ENCODE measurements around the gene UXS1. TPM values are rescaled to one million over a fixed set of nuclear protein-coding genes. Genes with fewer than 3 reads are reported as not detected.

UXS1 gene
- total RNA-seq, 2 donors from 2014 or later, result 43.0 to 44.6 TPM

DNA sequence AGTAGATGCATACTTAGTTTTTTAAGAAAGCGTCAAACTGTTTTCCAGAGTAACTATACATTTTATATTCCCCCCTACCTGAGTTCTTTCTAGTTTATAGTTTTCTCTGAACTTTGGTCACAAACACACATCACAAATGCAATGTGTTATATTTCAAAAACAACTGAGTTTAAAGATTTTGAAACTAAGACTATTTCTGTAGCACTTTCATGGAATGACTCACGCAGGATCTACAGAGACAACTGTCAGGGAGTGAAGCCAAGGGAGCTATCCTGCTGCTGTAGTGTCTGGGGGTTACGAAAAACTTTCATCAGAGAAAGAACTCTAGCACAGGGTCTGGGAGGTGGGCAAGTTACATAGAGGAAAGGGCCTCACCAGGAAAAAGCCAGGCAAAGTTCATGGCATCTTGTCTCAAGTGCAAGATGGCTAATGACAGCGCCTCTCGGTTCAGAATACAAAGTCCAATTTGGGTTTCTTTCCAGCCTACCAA is 66.8 kb downstream of the UXS1 start:
- Histone ChIP-seq H3K9me3 (ENCODE audit: control insufficient read depth, low read length) (no peaks in the 10 kb centered on the region), H3K9ac (ENCODE audit: extremely low read depth, low read length, poor library complexity, severe bottlenecking) (no peak overlapping the region), H3K27me3 (ENCODE audit: control insufficient read depth, insufficient read depth, low read length, poor library complexity, severe bottlenecking) (no peaks in the 10 kb centered on the region), H3K4me1 (ENCODE audit: control insufficient read depth, insufficient read depth, low read length) (no peaks in the 10 kb centered on the region), H3K27ac (ENCODE audit: low read depth, low read length) (no peak overlapping the region), H3K4me3 (ENCODE audit: low read length) (no peak overlapping the region), H3K36me3 (ENCODE audit: control insufficient read depth, insufficient read depth, low read length) (peaks cover 43% of the 10 kb centered on the region)
- TF ChIP-seq, protein P1, sequence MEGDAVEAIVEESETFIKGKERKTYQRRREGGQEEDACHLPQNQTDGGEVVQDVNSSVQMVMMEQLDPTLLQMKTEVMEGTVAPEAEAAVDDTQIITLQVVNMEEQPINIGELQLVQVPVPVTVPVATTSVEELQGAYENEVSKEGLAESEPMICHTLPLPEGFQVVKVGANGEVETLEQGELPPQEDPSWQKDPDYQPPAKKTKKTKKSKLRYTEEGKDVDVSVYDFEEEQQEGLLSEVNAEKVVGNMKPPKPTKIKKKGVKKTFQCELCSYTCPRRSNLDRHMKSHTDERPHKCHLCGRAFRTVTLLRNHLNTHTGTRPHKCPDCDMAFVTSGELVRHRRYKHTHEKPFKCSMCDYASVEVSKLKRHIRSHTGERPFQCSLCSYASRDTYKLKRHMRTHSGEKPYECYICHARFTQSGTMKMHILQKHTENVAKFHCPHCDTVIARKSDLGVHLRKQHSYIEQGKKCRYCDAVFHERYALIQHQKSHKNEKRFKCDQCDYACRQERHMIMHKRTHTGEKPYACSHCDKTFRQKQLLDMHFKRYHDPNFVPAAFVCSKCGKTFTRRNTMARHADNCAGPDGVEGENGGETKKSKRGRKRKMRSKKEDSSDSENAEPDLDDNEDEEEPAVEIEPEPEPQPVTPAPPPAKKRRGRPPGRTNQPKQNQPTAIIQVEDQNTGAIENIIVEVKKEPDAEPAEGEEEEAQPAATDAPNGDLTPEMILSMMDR (conservative IDR thresholded peaks at IDR 0.05), result no peak
- no peaks in the 10 kb centered on the region for H3K9me3 Mint-ChIP-seq
- peaks cover 39% of the 10 kb centered on the region for H3K36me3 Mint-ChIP-seq (ENCODE audit: low read depth)
- no peaks in the 10 kb centered on the region for H3K27me3 Mint-ChIP-seq (ENCODE audit: insufficient read depth)
- H3K27ac Mint-ChIP-seq, result no peak overlapping the region
- H3K4me1 Mint-ChIP-seq, result no peaks in the 10 kb centered on the region
- no peak overlapping the region for H3K4me3 Mint-ChIP-seq
- 95 to 98% methylated on average over 5 of the region's 5 CpGs for WGBS, 2 experiments (ENCODE audit: insufficient coverage in 1 of 2, insufficient read length in 1 of 2)
- no peak for DNase-seq

GRCh38 chr2:106126705-106127281 is 67.3 kb downstream of the UXS1 start:
- WGBS, 2 experiments (ENCODE audit: insufficient coverage in 1 of 2, insufficient read length in 1 of 2), result 92 to 98% methylated on average over 5 of the region's 5 CpGs
- no peaks in the 10 kb centered on the region for H3K27me3 ChIP-seq (ENCODE audit: control insufficient read depth, insufficient read depth, low read length, poor library complexity, severe bottlenecking)

GRCh38 chr2:106126295-106126694 is 67.8 kb downstream of the UXS1 start:
- H3K4me1 ChIP-seq (ENCODE audit: control insufficient read depth, insufficient read depth, low read length), result no peaks in the 10 kb centered on the region
- peaks cover 51% of the 10 kb centered on the region for H3K36me3 ChIP-seq (ENCODE audit: control insufficient read depth, insufficient read depth, low read length)
- Mint-ChIP-seq H3K27ac (no peak overlapping the region), H3K9me3 (no peaks in the 10 kb centered on the region), H3K27me3 (ENCODE audit: insufficient read depth) (no peaks in the 10 kb centered on the region), H3K36me3 (ENCODE audit: low read depth) (peaks cover 42% of the 10 kb centered on the region), H3K4me3 (no peak overlapping the region), H3K4me1 (no peaks in the 10 kb centered on the region)
- H3K27ac ChIP-seq (ENCODE audit: low read depth, low read length), result no peak overlapping the region
- no peaks in the 10 kb centered on the region for H3K27me3 ChIP-seq (ENCODE audit: control insufficient read depth, insufficient read depth, low read length, poor library complexity, severe bottlenecking)
- no peak for DNase-seq
- H3K9ac ChIP-seq (ENCODE audit: extremely low read depth, low read length, poor library complexity, severe bottlenecking), result no peak overlapping the region
- H3K4me3 ChIP-seq (ENCODE audit: low read length), result no peak overlapping the region
- no peaks in the 10 kb centered on the region for H3K9me3 ChIP-seq (ENCODE audit: control insufficient read depth, low read length)
- 95 to 100% methylated on average over 1 to 7 of the region's 7 CpGs for WGBS, 2 experiments (ENCODE audit: insufficient coverage in 1 of 2, insufficient read length in 1 of 2)
- TF ChIP-seq, protein P1 (conservative IDR thresholded peaks at IDR 0.05), result no peak

More at GRCh38 chr2:106126705-106127281, 67.3 kb downstream of the UXS1 start:
- Mint-ChIP-seq H3K4me1 (no peaks in the 10 kb centered on the region), H3K4me3 (no peak overlapping the region), H3K9me3 (no peaks in the 10 kb centered on the region), H3K27me3 (ENCODE audit: insufficient read depth) (no peaks in the 10 kb centered on the region), H3K27ac (no peak overlapping the region), H3K36me3 (ENCODE audit: low read depth) (peaks cover 39% of the 10 kb centered on the region)
- no peak for DNase-seq
- H3K9ac ChIP-seq (ENCODE audit: extremely low read depth, low read length, poor library complexity, severe bottlenecking), result no peak overlapping the region
- H3K27ac ChIP-seq (ENCODE audit: low read depth, low read length), result no peak overlapping the region
- TF ChIP-seq, protein P1 (conservative IDR thresholded peaks at IDR 0.05), result no peak
- no peak overlapping the region for H3K4me3 ChIP-seq (ENCODE audit: low read length)
- H3K9me3 ChIP-seq (ENCODE audit: control insufficient read depth, low read length), result no peaks in the 10 kb centered on the region
- peaks cover 47% of the 10 kb centered on the region for H3K36me3 ChIP-seq (ENCODE audit: control insufficient read depth, insufficient read depth, low read length)
- no peaks in the 10 kb centered on the region for H3K4me1 ChIP-seq (ENCODE audit: control insufficient read depth, insufficient read depth, low read length)

Data from endodermal cell (in vitro differentiated cells).